Endometrial microvascular endothelial cells (primary cell): ENCODE data around the gene TCEAL2. TPM values are rescaled to one million over a fixed set of nuclear protein-coding genes. Genes with fewer than 3 reads are reported as not detected.
"Not testable (repeated sequence)": the region's sequence is repeated elsewhere in the genome, so short reads cannot be mapped to it uniquely, and the experiment has no call there.

Source experiments
- in situ Hi-C: cut with HindIII; loops from 2 replicates; pipeline ENCODE4 v1.10.0; 2017; ENCODE audit warnings: low sequenced_read_pairs, low pct_unique_long_range_greater_than_20kb; ENCODE audit errors: inconsistent ontology term
- total RNA-seq: library from RNA; depleted of rRNA; stranded (reverse); fragments of >200 nt; gene quantifications from one replicate; pipeline ENCODE4 v1.2.3, GENCODE V29; 2015; ENCODE audit errors: inconsistent ontology term

Gene TCEAL2
- not detected for total RNA-seq

DNA sequence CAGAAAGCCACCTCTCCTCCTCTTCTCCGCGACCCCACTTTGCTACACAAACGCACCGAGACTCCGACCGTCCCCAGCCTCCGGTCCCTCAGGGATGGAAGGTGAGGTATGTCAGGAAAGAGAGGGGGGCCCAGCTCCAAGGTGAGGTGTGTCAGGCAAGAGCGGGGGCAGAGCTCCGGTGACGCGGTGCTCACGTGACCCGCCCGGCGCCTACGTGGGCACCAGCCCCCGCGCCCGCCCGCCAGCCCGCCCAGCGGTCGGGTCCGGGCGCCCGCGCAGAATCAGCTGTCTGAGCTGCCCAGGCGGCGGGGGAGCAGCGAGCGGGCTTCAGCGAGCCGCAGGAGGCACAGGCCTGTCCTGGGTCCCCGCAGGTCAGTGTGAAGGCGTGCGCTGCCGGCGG lies at the start of gene TCEAL2:
Gene TCEAL2, plus strand, starts transcription at position 244 of the 400 bp plus-strand sequence. CDS start 1,152 bp downstream, outside the sequence.
- in situ Hi-C loops = not testable (repeated sequence)

DNA sequence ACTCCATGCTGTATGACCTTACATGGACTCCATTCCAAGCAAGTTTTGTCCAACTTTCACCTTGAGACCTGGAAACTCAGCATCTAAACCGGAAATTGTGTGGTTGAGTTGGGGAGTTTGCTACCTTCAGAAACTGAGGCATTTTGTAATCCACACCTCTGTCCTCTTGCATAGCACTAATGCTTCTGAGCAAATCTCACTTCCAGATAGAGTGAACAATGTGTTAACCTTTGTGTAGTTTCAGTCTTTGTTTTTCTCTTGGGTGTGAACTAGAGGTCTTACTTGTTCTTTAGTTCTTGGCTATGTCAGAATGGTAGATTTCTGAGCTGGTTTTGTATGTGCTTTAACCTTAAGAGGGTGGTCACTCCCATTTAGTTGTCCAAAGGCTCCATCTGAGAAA lies 48.1 kb upstream of the TCEAL2 start:
- in situ Hi-C loops = no loop called here

GRCh38 chrX:102085706-102086105 lies 39.8 kb upstream of the TCEAL2 start:
- in situ Hi-C loops = no loop called here

- in situ Hi-C loops = no loop called here
Observed at GRCh38 chrX:102113367-102113766, 12.1 kb upstream of the TCEAL2 start.

- in situ Hi-C loops = no loop called here
Observed at GRCh38 chrX:102115748-102116147, 9.7 kb upstream of the TCEAL2 start.

GRCh38 chrX:102125014-102125413 lies 465 bp upstream of the TCEAL2 start:
- in situ Hi-C loops = not testable (repeated sequence)

DNA sequence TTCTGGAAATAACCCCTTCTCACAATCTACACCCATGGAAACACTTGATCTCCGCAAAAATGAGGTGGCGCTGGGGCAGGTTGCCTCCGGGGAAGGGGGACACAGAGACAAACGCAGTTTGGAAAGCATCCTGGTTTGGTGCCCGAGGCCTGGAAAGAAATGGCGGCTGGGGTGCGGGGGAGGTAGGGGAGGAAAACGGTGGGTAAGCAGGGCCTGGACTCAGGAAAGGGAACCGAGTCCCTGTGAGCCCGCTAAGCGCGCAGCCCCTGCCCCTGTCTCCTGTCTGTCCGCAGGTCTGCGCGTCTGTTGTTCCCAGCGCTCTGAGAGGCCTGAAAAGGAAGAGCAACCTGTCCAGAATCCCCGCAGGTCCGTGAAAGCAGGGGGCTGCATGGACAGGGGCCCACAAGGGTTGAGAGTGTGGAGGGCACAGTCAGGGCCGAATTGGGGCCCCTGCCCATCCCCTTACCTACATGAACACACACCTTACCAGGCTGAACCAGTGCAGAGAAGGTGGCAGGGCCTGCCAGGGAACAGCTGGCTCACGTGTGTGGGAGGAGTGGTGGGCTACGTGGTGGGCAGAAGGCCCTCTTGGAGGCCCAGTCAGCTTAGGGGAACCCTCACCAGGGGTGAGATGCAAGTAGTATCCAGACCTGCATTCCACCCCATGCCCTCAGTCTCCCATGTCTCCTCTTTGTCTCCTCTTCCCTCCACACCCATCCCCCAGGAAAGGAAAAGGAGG lies 770 bp downstream of the TCEAL2 start:
- in situ Hi-C loops = not testable (repeated sequence)

- in situ Hi-C loops = no loop called here
Observed at GRCh38 chrX:102126863-102127262, 1.4 kb downstream of the TCEAL2 start.

GRCh38 chrX:102129473-102129872 lies 4.0 kb downstream of the TCEAL2 start:
- in situ Hi-C loops = no loop called here

GRCh38 chrX:102138064-102138463 lies 12.6 kb downstream of the TCEAL2 start:
- in situ Hi-C loops = no loop called here

DNA sequence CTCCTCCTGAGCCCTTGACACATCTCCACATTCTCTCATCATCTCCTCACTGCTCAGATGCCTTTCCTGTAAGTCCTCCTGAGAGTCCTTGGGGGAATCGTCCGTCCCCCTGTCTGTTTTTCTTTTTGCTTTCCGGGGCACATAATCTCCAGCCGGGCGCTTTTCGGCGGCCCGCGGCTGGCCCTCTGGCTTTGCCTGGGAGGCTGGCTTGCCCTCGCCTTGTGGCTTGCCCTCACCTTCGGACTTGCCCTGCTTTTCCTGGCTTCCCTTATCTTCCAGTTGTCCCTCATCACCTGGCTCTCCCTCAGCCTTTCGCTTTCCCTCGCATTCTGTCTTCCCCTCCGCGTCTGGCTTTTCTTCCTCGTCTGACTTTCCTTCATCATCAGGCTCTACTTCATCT lies 15.4 kb downstream of the TCEAL2 start:
- in situ Hi-C loops = not testable (repeated sequence)

DNA sequence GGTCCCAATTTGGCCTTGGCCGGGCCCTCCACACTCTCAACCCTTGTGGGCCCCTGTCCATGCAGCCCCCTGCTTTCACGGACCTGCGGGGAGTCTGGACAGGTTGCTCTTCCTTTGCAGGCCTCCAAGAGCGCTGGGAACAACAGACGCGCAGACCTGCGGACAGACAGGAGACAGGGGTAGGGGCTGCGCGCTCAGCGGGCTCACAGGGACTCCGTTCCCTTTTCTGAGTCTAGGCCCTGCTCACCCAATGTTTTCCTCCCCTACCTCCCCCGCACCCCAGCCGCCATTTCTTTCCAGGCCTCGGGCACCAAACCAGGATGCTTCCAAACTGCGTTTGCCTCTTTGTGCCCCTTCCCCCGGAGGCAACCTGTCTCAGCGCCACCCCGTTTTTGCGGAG lies 16.2 kb downstream of the TCEAL2 start:
- in situ Hi-C loops = not testable (repeated sequence)

- in situ Hi-C loops = not testable (repeated sequence)
Observed at GRCh38 chrX:102142274-102142673, 16.8 kb downstream of the TCEAL2 start, which contains the start of gene TCEAL6. Gene TCEAL6, minus strand, starts transcription at chrX:102142481.

DNA sequence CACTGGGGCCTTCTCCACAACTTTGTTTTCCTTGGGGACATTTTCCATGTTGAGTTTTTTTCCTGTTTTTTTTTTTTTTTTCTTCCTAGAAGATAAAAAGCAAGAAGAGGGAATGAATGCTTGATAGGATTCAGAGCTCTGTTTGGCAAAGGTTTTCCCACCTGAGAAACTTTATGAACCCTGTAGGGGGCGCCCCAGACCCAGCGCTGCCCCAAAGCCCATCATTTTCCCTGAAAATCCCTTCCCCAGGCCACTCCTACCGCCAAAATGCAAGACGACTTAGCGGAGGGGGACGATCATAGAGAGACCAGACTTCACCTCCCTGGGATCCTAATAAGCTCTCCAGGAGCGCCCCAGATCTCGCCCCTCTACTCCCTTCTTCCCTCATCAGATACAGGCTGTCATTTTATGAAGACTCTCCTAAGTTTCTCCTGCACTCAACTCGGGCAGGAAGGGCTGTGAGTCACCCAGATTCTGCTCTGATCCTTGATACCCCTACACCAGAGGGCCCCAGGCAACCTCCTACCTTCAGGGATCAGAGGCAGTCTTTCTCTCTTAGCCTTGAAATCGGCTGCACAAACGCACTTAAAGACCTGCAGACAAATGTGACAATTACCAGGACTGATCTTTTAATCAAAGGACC lies 28.9 kb downstream of the TCEAL2 start:
- in situ Hi-C loops = no loop called here

DNA sequence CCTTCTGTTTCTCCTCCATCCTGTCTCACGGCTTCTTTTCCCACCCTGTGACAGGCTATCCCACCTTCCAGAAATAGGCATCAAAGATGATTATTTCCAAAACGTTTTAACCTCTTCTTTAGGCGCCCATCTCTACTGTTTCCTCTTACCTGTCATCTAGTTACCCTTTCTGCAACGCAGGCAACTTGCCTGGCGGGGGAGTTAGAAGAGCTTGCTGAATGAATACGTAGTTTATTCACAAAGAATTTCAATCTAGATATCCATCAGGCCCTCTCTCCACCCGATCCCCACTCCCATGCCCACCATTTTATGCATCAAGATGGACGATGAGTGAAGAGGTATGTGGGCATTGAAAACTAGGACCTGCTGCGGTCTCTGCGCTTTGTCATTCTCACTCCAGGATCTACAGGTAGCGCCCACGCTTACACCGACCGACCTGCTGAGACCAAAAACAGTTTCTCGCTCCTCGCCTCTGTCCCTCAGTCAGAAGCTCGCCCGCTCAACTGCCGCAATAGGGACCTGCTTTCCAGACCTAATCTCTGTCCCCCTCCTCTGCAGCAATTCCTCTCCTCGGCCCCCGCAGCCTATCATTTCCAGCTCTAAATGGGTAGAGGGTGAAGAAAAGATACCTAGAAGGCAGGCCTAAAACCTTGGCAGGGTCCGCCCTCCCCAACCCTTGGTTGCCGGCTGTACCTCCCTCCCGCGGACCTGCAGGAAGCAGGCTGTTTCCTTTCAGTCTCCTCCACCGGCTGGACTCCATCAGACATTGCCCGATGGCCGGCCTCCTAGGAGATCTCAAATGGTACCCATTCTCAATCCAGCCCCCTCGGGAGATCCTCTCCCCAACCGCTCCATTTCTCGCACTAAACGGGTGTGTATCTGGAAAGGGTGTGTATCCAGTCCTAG lies 29.7 kb downstream of the TCEAL2 start:
- in situ Hi-C loops = no loop called here

DNA sequence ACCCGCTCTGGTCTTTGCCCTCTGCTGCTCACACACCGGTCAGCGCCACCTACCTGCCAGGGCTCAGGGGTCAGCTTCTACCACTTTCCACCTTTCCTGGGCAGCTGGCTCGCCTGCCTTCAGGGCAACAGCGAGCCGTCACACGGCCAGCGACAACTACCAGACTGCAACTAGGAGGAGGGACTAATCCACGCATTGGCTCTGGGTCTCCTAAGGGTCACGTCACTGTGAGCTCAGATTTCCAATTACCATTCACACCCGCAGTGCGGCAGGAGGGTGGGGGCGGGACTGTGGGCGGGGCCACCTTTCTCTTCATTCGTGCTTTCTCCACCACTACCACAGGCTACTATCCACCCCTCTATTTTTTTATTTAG lies 30.3 kb downstream of the TCEAL2 start, which contains the start of gene BEX5:
Gene BEX5, minus strand, starts transcription at position 172 of the 374 bp plus-strand sequence. CDS start 1,712 bp downstream, outside the sequence.
- in situ Hi-C loops = no loop called here
